ENCODE measurements around the gene MDM1.

Gene MDM1

DNA sequence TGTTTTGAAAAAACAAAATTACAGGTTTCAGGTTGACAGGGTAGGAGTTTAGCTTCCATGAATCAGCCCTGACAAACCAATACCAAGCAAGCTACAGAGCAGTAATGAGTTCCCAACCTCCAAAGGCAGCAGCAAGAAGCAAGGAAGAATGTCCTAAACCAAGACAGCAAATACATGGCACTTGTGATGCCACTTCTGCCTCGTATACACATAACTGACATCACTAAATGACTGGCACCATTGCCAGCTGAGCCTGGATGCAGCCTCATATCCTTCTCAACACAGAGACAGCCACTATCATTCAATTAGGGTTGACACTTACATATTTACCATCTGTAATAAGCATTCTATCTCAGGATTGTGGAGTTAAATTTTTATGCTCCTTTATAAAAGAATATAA lies 35.0 kb upstream of the MDM1 start:
- TF ChIP-seq CTCF (conservative IDR thresholded peaks at IDR 0.05; ENCODE audit: low read depth): no peak
- POLR2A ChIA-PET (ENCODE audit: low non-redundant PET): no interaction called here
- H3K27ac ChIP-seq: no peak overlapping the region
- CTCF ChIA-PET: interaction anchor here (0.6 kb wide), 1 partner anchor 737 kb away, joined by 3 read pairs; no protein-coding TSS in a partner anchor
- no peak for DNase-seq (ENCODE audit: low spot score)

- ChIA-PET CTCF (no interaction called here), POLR2A (ENCODE audit: low non-redundant PET) (no interaction called here)
- peak; percentile 80 for DNase-seq (ENCODE audit: low spot score)
- peak overlapping the region; percentile 79 for H3K27ac ChIP-seq
- TF ChIP-seq CTCF (conservative IDR thresholded peaks at IDR 0.05; ENCODE audit: low read depth): no peak
Observed at GRCh38 chr12:68364893-68365725, 32.9 kb upstream of the MDM1 start.

- TF ChIP-seq CTCF (conservative IDR thresholded peaks at IDR 0.05; ENCODE audit: low read depth): no peak
- no peak for DNase-seq (ENCODE audit: low spot score)
- H3K27ac ChIP-seq: no peak overlapping the region
- ChIA-PET CTCF (interaction anchor here (0.7 kb wide), 2 partner anchors 315 to 369 kb away, joined by 3 read pairs; no protein-coding TSS in a partner anchor), POLR2A (ENCODE audit: low non-redundant PET) (no interaction called here)
Observed at GRCh38 chr12:68364328-68364727, 32.2 kb upstream of the MDM1 start.

GRCh38 chr12:68361953-68362352 lies 29.8 kb upstream of the MDM1 start:
- DNase-seq (ENCODE audit: low spot score): no peak
- CTCF ChIA-PET: interaction anchor here (0.6 kb wide), 1 partner anchor 642 kb away, joined by 4 read pairs; no protein-coding TSS in a partner anchor
- no peak overlapping the region for H3K27ac ChIP-seq
- TF ChIP-seq CTCF (conservative IDR thresholded peaks at IDR 0.05; ENCODE audit: low read depth): no peak
- POLR2A ChIA-PET (ENCODE audit: low non-redundant PET): no interaction called here

- CTCF ChIA-PET: interaction anchor here (0.6 to 0.7 kb wide), 4 partner anchors 13 to 240 kb away, joined by 3 to 6 read pairs (median 4); no protein-coding TSS in a partner anchor
- TF ChIP-seq CTCF (conservative IDR thresholded peaks at IDR 0.05; ENCODE audit: low read depth): no peak
- POLR2A ChIA-PET (ENCODE audit: low non-redundant PET): no interaction called here
- H3K27ac ChIP-seq: no peak overlapping the region
- DNase-seq (ENCODE audit: low spot score): no peak
Observed at GRCh38 chr12:68359674-68360073, 27.5 kb upstream of the MDM1 start.

- H3K27ac ChIP-seq: no peak overlapping the region
- CTCF ChIA-PET: interaction anchor here (0.6 to 1.0 kb wide), 12 partner anchors 9 to 295 kb away, joined by 3 to 6 read pairs (median 3); no protein-coding TSS in a partner anchor
- POLR2A ChIA-PET (ENCODE audit: low non-redundant PET): no interaction called here
Observed at GRCh38 chr12:68358532-68359485, 26.6 kb upstream of the MDM1 start.

More at GRCh38 chr12:68358532-68359485, 26.6 kb upstream of the MDM1 start:
- DNase-seq (ENCODE audit: low spot score): peak; percentile 44
- peak; percentile 72 for TF ChIP-seq CTCF (conservative IDR thresholded peaks at IDR 0.05; ENCODE audit: low read depth)
